IPS-15b (cell line): ENCODE measurements around the gene RAB27B.
"Not testable (repeated sequence)": the region's sequence is repeated elsewhere in the genome, so short reads cannot be mapped to it uniquely, and the experiment has no call there.

Source experiments
- H3K27me3 ChIP-seq: one replicate; pipeline ENCODE4 v1.6.1; 2013; ENCODE audit warnings: low read length; ENCODE audit not compliant: control insufficient read depth, insufficient read depth
- H3K36me3 ChIP-seq: one replicate; pipeline ENCODE4 v1.6.1; 2013; ENCODE audit warnings: low read length; ENCODE audit not compliant: control insufficient read depth, insufficient read depth
- H3K4me1 ChIP-seq: one replicate; pipeline ENCODE4 v1.6.1; 2013; ENCODE audit warnings: mild to moderate bottlenecking, low read length; ENCODE audit not compliant: control insufficient read depth, insufficient read depth
- H3K4me3 ChIP-seq: one replicate; pipeline ENCODE4 v1.5.1; 2013; ENCODE audit warnings: low read depth, low read length
- H3K9ac ChIP-seq: one replicate; pipeline ENCODE4 v1.6.1; 2013; ENCODE audit warnings: low read depth, mild to moderate bottlenecking, low read length
- H3K9me3 ChIP-seq: one replicate; pipeline ENCODE4 v1.6.1; 2013; ENCODE audit warnings: mild to moderate bottlenecking, low read length; ENCODE audit not compliant: control insufficient read depth, insufficient read depth

The RAB27B gene

GRCh38 chr18:54801374-54801773 lies 26.9 kb upstream of the RAB27B start:
- no peaks in the 10 kb centered on the region for H3K27me3 ChIP-seq
- H3K36me3 ChIP-seq = no peaks in the 10 kb centered on the region
- no peaks in the 10 kb centered on the region for H3K9me3 ChIP-seq
- H3K4me3 ChIP-seq = no peak overlapping the region
- H3K4me1 ChIP-seq = no peaks in the 10 kb centered on the region
- no peak overlapping the region for H3K9ac ChIP-seq

- H3K4me1 ChIP-seq = no peaks in the 10 kb centered on the region
- no peaks in the 10 kb centered on the region for H3K9me3 ChIP-seq
- no peak overlapping the region for H3K4me3 ChIP-seq
- no peak overlapping the region for H3K9ac ChIP-seq
- no peaks in the 10 kb centered on the region for H3K36me3 ChIP-seq
- no peaks in the 10 kb centered on the region for H3K27me3 ChIP-seq
Measured at GRCh38 chr18:54802178-54802577, 26.1 kb upstream of the RAB27B start.

- Histone ChIP-seq H3K9ac (no peak overlapping the region), H3K36me3 (no peaks in the 10 kb centered on the region), H3K27me3 (no peaks in the 10 kb centered on the region), H3K4me1 (no peaks in the 10 kb centered on the region), H3K4me3 (no peak overlapping the region), H3K9me3 (no peaks in the 10 kb centered on the region)
Measured at GRCh38 chr18:54802686-54803395, 25.4 kb upstream of the RAB27B start.

GRCh38 chr18:54805571-54806334 lies 22.5 kb upstream of the RAB27B start:
- H3K4me3 ChIP-seq = no peak overlapping the region
- H3K9ac ChIP-seq = no peak overlapping the region
- no peaks in the 10 kb centered on the region for H3K36me3 ChIP-seq
- no peaks in the 10 kb centered on the region for H3K9me3 ChIP-seq
- H3K4me1 ChIP-seq = no peaks in the 10 kb centered on the region
- H3K27me3 ChIP-seq = no peaks in the 10 kb centered on the region

GRCh38 chr18:54806526-54806925 lies 21.8 kb upstream of the RAB27B start:
- Histone ChIP-seq H3K4me1 (no peaks in the 10 kb centered on the region), H3K9ac (no peak overlapping the region), H3K9me3 (no peaks in the 10 kb centered on the region), H3K36me3 (no peaks in the 10 kb centered on the region), H3K27me3 (no peaks in the 10 kb centered on the region), H3K4me3 (no peak overlapping the region)

GRCh38 chr18:54807303-54807702 lies 21.0 kb upstream of the RAB27B start:
- Histone ChIP-seq H3K9me3 (no peaks in the 10 kb centered on the region), H3K27me3 (no peaks in the 10 kb centered on the region), H3K9ac (no peak overlapping the region), H3K36me3 (no peaks in the 10 kb centered on the region), H3K4me1 (no peaks in the 10 kb centered on the region), H3K4me3 (no peak overlapping the region)

GRCh38 chr18:54810662-54811061 lies 17.6 kb upstream of the RAB27B start:
- H3K4me1 ChIP-seq, H3K4me3 ChIP-seq, H3K36me3 ChIP-seq, H3K9me3 ChIP-seq, H3K9ac ChIP-seq, H3K27me3 ChIP-seq: not testable (repeated sequence)

- no peak overlapping the region for H3K9ac ChIP-seq
- no peaks in the 10 kb centered on the region for H3K9me3 ChIP-seq
- no peaks in the 10 kb centered on the region for H3K4me1 ChIP-seq
- H3K36me3 ChIP-seq = no peaks in the 10 kb centered on the region
- no peaks in the 10 kb centered on the region for H3K27me3 ChIP-seq
- H3K4me3 ChIP-seq = no peak overlapping the region
Measured at GRCh38 chr18:54812885-54813284, 15.4 kb upstream of the RAB27B start.

GRCh38 chr18:54813305-54813704 lies 15.0 kb upstream of the RAB27B start:
- H3K36me3 ChIP-seq = no peaks in the 10 kb centered on the region
- H3K4me3 ChIP-seq = no peak overlapping the region
- H3K9ac ChIP-seq = no peak overlapping the region
- H3K27me3 ChIP-seq = no peaks in the 10 kb centered on the region
- H3K9me3 ChIP-seq = no peaks in the 10 kb centered on the region
- H3K4me1 ChIP-seq = no peaks in the 10 kb centered on the region

- Histone ChIP-seq H3K36me3 (no peaks in the 10 kb centered on the region), H3K4me1 (no peaks in the 10 kb centered on the region), H3K9me3 (no peaks in the 10 kb centered on the region), H3K9ac (no peak overlapping the region), H3K4me3 (no peak overlapping the region), H3K27me3 (no peaks in the 10 kb centered on the region)
Measured at GRCh38 chr18:54813977-54814565, 14.2 kb upstream of the RAB27B start.

GRCh38 chr18:54815086-54815485 lies 13.2 kb upstream of the RAB27B start:
- H3K36me3 ChIP-seq = no peaks in the 10 kb centered on the region
- no peaks in the 10 kb centered on the region for H3K4me1 ChIP-seq
- H3K27me3 ChIP-seq = no peaks in the 10 kb centered on the region
- H3K9me3 ChIP-seq = no peaks in the 10 kb centered on the region
- no peak overlapping the region for H3K4me3 ChIP-seq
- no peak overlapping the region for H3K9ac ChIP-seq

GRCh38 chr18:54820785-54821275 lies 7.4 kb upstream of the RAB27B start:
- H3K27me3 ChIP-seq, H3K9me3 ChIP-seq, H3K36me3 ChIP-seq, H3K9ac ChIP-seq, H3K4me3 ChIP-seq, H3K4me1 ChIP-seq: not testable (repeated sequence)
